HepG2 (cell line): ENCODE data around the gene NT5M. TPM values are rescaled to one million over a fixed set of nuclear protein-coding genes. Genes with fewer than 3 reads are reported as not detected.

Source experiments
- ATAC-seq: fragments of 200-7000 bp; cut with Tn5 transposase; 3 replicates; pipeline ENCODE4 v1.9.1; 2020; ENCODE audit warnings: mild to moderate bottlenecking, moderate library complexity
- BruUV-seq: library from RNA; stranded (reverse); fragments of 400-500 nt; replicated peaks from 2 replicates; lab custom pipeline; 2021; lab: Mats Ljungman, UMichigan
- CTCF ChIA-PET: fragments of 300-600 bp; formaldehyde crosslinking; extraction: SDS; loops from one replicate; lab custom pipeline; 2021; ENCODE audit warnings: low total read pairs, inconsistent platforms, low intra/inter-chr PET ratio; lab: Yijun Ruan, JAX
- POLR2A ChIA-PET: fragments of 350-600 bp; sonication (Branson Sonifier 250); formaldehyde crosslinking; loops from one replicate; lab custom pipeline; 2020; ENCODE audit warnings: antibody characterized with exemption, inconsistent platforms; lab: Yijun Ruan, JAX
- DNase-seq: peaks from one replicate; pipeline ENCODE4 v3.0.0-alpha.2; 2015; ENCODE audit warnings: low spot score
- FAIRE-seq: peaks from 3 replicates; lab custom pipeline; 2011; peaks lifted over from hg19 to GRCh38; lab: Jason Lieb, UNC
- H2AFZ ChIP-seq: one replicate; pipeline ENCODE4 v1.6.1; 2011; ENCODE audit warnings: low read length, inconsistent platforms
- H3K27ac ChIP-seq: fragments of 300-600 bp; 3 replicates; pipeline ENCODE4 v1.8.0; 2011; ENCODE audit warnings: mixed run types, mild to moderate bottlenecking, mixed read lengths, low read length, inconsistent platforms; ENCODE audit not compliant: insufficient read depth; ENCODE audit errors: extremely low read length
- H3K27me3 ChIP-seq, 2 experiments: fragments of 200-600 bp in 1 of 2; 2 replicates in 1 of 2; 3 replicates in 1 of 2; pipeline versions ENCODE4 v1.6.0 to v1.8.0; 2011; ENCODE audit warnings: low read length in 2 of 2, mild to moderate bottlenecking in 2 of 2, moderate library complexity in 2 of 2, inconsistent platforms in 1 of 2; ENCODE audit not compliant: insufficient read depth in 2 of 2, control insufficient read depth in 1 of 2
- H3K36me3 ChIP-seq, 2 experiments: fragments of 200-600 bp in 1 of 2; replicated peaks in 1 of 2; 2 replicates in 1 of 2; 3 replicates in 1 of 2; pipeline versions ENCODE4 v1.5.1 to v1.8.0; 2011; ENCODE audit warnings: low read length in 2 of 2, inconsistent platforms in 1 of 2; ENCODE audit not compliant: insufficient read depth in 2 of 2, control insufficient read depth in 1 of 2
- H3K4me1 ChIP-seq: 2 replicates; pipeline ENCODE4 v1.5.1; 2012; ENCODE audit warnings: low read length, inconsistent platforms; ENCODE audit not compliant: insufficient read depth
- H3K4me2 ChIP-seq: 2 replicates; pipeline ENCODE4 v1.6.0; 2011; ENCODE audit warnings: low read depth, low read length, inconsistent platforms
- H3K4me3 ChIP-seq, 3 experiments: fragments of 200-600 bp in 1 of 3; sonication (generic), shearing (Covaris generic) in 1 of 3; replicated peaks in 1 of 3; 2 replicates each; pipeline ENCODE4 v1.5.1; 2011 to 2016; ENCODE audit warnings: low read length in 3 of 3, inconsistent platforms in 2 of 3, low read depth in 2 of 3, mild to moderate bottlenecking in 2 of 3, control low read depth in 1 of 3, mixed read lengths in 1 of 3; ENCODE audit not compliant: insufficient read depth in 1 of 3
- H3K79me2 ChIP-seq: one replicate; pipeline ENCODE4 v1.6.1; 2011; ENCODE audit warnings: low read length, inconsistent platforms; ENCODE audit not compliant: insufficient read depth
- H3K9ac ChIP-seq: 2 replicates; pipeline ENCODE4 v1.6.0; 2011; ENCODE audit warnings: mild to moderate bottlenecking, low read depth, low read length, inconsistent platforms; ENCODE audit not compliant: insufficient read depth
- H3K9me3 ChIP-seq: 2 replicates; pipeline ENCODE4 v1.5.1; 2012; ENCODE audit warnings: mild to moderate bottlenecking, low read length
- H4K20me1 ChIP-seq: 2 replicates; pipeline ENCODE4 v1.6.0; 2011; ENCODE audit warnings: inconsistent platforms, mild to moderate bottlenecking, low read length, moderate library complexity; ENCODE audit not compliant: insufficient read depth
- STAG1 ChIP-seq: sonication (generic); formaldehyde crosslinking; IDR thresholded peaks from 2 replicates; pipeline ENCODE4 v1.4.0; 2020; ENCODE audit warnings: missing genetic modification reagents
- XRCC5 ChIP-seq: fragments of 200-400 bp; formaldehyde crosslinking; optimal IDR thresholded peaks from 2 replicates; pipeline ENCODE3; 2017; ENCODE audit warnings: mild to moderate bottlenecking, low read length
- ZMYM4 ChIP-seq: sonication (generic); formaldehyde crosslinking; IDR thresholded peaks from 2 replicates; pipeline ENCODE4 v1.8.1; 2023; ENCODE audit warnings: mild to moderate bottlenecking, missing genetic modification reagents
- WGBS: methylation state at CpG from one replicate; pipeline ENCODE4 v1.1.6; 2017; ENCODE audit warnings: low lambda C conversion rate; 5-methylcytosine and 5-hydroxymethylcytosine counted together
- in situ Hi-C: cut with HindIII; loops from 2 replicates; pipeline ENCODE4 v1.10.0; 2017; ENCODE audit warnings: low pct_unique_long_range_greater_than_20kb; ENCODE audit not compliant: extremely low pct_ligation_motif_present
- intact Hi-C: fragments of 100-400 bp; cut with micrococcal nuclease; formaldehyde crosslinking; loops from one replicate; pipeline ENCODE4 v1.10.0; 2022; ENCODE audit not compliant: unreplicated experiment
- polyA plus RNA-seq, 8 experiments: library from polyadenylated mRNA; depleted of rRNA in 3 of 8; stranded (reverse) in 7 of 8; unstranded in 1 of 8; fragments of >200 nt; fragmentation: Illumina TruSeq in 4 of 8; extraction: Trizol in 4 of 8; gene quantifications; 2 replicates each; pipeline versions ENCODE4 v1.2.1 to v1.2.3, GENCODE V29; 2011 to 2016; ENCODE audit warnings: low read depth in 4 of 8, missing spikeins in 1 of 8, mixed read lengths in 1 of 8; ENCODE audit not compliant: insufficient read depth in 1 of 8
- total RNA-seq, 5 experiments: library from RNA; depleted of rRNA; stranded (reverse); fragments of >200 nt; fragmentation: Illumina TruSeq; extraction: Trizol; gene quantifications; 2 replicates each; pipeline ENCODE4 v1.2.3, GENCODE V29; 2016; ENCODE audit warnings: low read depth in 1 of 5
- TF ChIP-seq, protein P1 (sequence below): sonication (generic); formaldehyde crosslinking; IDR thresholded peaks from 2 replicates; pipeline ENCODE4 v1.5.1; 2020; ENCODE audit warnings: missing genetic modification reagents, mild to moderate bottlenecking, borderline replicate concordance
- TF ChIP-seq, protein P2 (sequence below): sonication (generic); formaldehyde crosslinking; IDR thresholded peaks from 2 replicates; pipeline ENCODE4 v1.5.0; 2020; ENCODE audit warnings: mild to moderate bottlenecking, missing genetic modification reagents, moderate library complexity
- TF ChIP-seq, protein P3 (sequence below): sonication (generic); formaldehyde crosslinking; IDR thresholded peaks from 2 replicates; pipeline ENCODE4 v1.4.0; 2020; ENCODE audit warnings: missing genetic modification reagents, mild to moderate bottlenecking, borderline replicate concordance
- TF ChIP-seq, protein P4 (sequence below): sonication (generic); formaldehyde crosslinking; IDR thresholded peaks from 2 replicates; pipeline ENCODE4 v1.4.0; 2020; ENCODE audit warnings: mild to moderate bottlenecking, missing genetic modification reagents

The NT5M gene
- total and polyA plus RNA-seq, 2 of the 13 experiments (the other 11 are each of a cell fraction or from before 2014, with no cell fraction given) = 0.55 to 0.78 TPM

DNA sequence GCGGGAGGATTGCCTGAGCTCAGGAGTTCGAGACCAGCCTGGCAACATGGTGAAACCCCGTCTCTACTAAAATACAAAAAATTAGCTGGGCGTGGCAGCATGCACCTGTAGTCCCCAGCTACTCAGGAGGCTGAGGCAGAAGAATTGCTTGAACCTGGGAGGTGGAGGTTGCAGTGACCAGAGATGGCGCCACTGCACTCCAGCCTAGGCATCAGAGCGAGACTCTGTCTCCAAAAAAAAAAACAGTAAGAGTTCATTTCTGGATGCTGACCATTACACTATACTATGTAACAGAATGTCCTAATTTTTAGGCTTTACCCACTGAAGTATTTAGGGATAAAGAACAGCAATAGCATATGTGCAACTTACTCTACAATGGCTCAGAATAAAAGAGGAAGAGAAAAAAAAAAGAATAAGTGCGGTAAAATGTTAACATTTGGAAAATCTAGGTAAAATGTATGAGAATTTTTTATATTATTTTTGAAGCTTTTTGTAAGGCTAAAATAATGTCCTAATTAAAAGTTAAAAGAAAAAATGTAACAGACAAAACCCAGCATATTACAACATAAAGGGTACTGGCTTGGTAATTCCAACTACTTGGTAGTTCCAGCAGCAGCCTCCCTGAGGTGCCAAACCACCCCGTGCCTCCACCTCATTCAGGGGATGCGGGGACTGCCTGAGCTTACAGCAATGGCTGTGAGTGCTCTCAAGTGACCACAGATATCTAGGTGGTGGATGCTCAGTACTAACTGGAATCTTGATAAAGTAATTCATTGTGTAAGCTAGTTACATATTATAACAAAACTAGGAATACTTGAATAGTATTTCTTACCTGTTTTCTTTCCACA is 33.0 kb upstream of the NT5M start:
- TF ChIP-seq ZMYM4 (CRISPR knock-in tag) (no peak), STAG1 (CRISPR knock-in tag) (peak; percentile 55), XRCC5 (no peak)
- TF ChIP-seq, protein P1, sequence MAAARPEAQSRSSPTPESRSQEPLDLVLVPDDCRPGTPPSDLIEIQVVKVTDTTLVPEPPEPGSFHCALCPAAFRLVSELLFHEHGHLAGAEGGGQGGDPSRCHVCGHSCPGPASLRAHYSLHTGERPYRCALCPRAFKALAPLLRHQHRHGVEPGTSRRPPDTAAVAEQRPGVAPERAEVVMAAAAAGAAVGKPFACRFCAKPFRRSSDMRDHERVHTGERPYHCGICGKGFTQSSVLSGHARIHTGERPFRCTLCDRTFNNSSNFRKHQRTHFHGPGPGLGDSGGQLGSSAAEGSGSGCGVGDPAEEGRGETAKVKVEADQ (CRISPR knock-in tag) = no peak
- TF ChIP-seq, protein P2, sequence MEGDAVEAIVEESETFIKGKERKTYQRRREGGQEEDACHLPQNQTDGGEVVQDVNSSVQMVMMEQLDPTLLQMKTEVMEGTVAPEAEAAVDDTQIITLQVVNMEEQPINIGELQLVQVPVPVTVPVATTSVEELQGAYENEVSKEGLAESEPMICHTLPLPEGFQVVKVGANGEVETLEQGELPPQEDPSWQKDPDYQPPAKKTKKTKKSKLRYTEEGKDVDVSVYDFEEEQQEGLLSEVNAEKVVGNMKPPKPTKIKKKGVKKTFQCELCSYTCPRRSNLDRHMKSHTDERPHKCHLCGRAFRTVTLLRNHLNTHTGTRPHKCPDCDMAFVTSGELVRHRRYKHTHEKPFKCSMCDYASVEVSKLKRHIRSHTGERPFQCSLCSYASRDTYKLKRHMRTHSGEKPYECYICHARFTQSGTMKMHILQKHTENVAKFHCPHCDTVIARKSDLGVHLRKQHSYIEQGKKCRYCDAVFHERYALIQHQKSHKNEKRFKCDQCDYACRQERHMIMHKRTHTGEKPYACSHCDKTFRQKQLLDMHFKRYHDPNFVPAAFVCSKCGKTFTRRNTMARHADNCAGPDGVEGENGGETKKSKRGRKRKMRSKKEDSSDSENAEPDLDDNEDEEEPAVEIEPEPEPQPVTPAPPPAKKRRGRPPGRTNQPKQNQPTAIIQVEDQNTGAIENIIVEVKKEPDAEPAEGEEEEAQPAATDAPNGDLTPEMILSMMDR (CRISPR knock-in tag) = peak; percentile 44
- TF ChIP-seq, protein P3, sequence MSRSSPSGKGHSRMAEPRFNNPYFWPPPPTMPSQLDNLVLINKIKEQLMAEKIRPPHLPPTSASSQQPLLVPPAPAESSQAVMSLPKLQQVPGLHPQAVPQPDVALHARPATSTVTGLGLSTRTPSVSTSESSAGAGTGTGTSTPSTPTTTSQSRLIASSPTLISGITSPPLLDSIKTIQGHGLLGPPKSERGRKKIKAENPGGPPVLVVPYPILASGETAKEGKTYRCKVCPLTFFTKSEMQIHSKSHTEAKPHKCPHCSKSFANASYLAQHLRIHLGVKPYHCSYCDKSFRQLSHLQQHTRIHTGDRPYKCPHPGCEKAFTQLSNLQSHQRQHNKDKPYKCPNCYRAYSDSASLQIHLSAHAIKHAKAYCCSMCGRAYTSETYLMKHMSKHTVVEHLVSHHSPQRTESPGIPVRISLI = peak; percentile 69; the same call in 1 of the 2 replicates
- TF ChIP-seq, protein P4, sequence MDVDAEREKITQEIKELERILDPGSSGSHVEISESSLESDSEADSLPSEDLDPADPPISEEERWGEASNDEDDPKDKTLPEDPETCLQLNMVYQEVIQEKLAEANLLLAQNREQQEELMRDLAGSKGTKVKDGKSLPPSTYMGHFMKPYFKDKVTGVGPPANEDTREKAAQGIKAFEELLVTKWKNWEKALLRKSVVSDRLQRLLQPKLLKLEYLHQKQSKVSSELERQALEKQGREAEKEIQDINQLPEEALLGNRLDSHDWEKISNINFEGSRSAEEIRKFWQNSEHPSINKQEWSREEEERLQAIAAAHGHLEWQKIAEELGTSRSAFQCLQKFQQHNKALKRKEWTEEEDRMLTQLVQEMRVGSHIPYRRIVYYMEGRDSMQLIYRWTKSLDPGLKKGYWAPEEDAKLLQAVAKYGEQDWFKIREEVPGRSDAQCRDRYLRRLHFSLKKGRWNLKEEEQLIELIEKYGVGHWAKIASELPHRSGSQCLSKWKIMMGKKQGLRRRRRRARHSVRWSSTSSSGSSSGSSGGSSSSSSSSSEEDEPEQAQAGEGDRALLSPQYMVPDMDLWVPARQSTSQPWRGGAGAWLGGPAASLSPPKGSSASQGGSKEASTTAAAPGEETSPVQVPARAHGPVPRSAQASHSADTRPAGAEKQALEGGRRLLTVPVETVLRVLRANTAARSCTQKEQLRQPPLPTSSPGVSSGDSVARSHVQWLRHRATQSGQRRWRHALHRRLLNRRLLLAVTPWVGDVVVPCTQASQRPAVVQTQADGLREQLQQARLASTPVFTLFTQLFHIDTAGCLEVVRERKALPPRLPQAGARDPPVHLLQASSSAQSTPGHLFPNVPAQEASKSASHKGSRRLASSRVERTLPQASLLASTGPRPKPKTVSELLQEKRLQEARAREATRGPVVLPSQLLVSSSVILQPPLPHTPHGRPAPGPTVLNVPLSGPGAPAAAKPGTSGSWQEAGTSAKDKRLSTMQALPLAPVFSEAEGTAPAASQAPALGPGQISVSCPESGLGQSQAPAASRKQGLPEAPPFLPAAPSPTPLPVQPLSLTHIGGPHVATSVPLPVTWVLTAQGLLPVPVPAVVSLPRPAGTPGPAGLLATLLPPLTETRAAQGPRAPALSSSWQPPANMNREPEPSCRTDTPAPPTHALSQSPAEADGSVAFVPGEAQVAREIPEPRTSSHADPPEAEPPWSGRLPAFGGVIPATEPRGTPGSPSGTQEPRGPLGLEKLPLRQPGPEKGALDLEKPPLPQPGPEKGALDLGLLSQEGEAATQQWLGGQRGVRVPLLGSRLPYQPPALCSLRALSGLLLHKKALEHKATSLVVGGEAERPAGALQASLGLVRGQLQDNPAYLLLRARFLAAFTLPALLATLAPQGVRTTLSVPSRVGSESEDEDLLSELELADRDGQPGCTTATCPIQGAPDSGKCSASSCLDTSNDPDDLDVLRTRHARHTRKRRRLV (CRISPR knock-in tag) = no peak
- H4K20me1 ChIP-seq = no peaks in the 10 kb centered on the region
- H2AFZ ChIP-seq = no peak overlapping the region
- no peak overlapping the region for H3K4me2 ChIP-seq
- no peaks in the 10 kb centered on the region for H3K4me1 ChIP-seq
- peaks cover 11 to 69% of the 10 kb centered on the region in 2 experiments for H3K36me3 ChIP-seq
- H3K9ac ChIP-seq = no peak overlapping the region
- peak; percentile 44; the same call in 1 of the 3 replicates for ATAC-seq
- H3K9me3 ChIP-seq = no peaks in the 10 kb centered on the region
- FAIRE-seq = peak; percentile 56
- H3K79me2 ChIP-seq = no peaks in the 10 kb centered on the region
- intact Hi-C loops = loop anchor here (5.0 kb wide), 1 partner anchor 42 kb away; no protein-coding TSS in a partner anchor
- H3K4me3 ChIP-seq = no peak overlapping the region
- peak; percentile 30 for DNase-seq
- no TSS peak for BruUV-seq
- in situ Hi-C loops = no loop called here
- no peaks in the 10 kb centered on the region for H3K27me3 ChIP-seq
- CTCF ChIA-PET = interaction anchor here (1.2 kb wide), 1 partner anchor 43 kb away, joined by 4 read pairs; no protein-coding TSS in a partner anchor
- POLR2A ChIA-PET = no interaction called here
- H3K27ac ChIP-seq = no peak overlapping the region
- WGBS = 92% methylated on average over 9 of the region's 9 CpGs
